Activated CD4-positive, alpha-beta T cell treated with anti-CD3 and anti-CD28 coated beads, Interleukin-2, amount 50 U/mL, for 1 hour (primary cell): ENCODE data around the gene COL24A1.
"Not testable (repeated sequence)": the region's sequence is repeated elsewhere in the genome, so short reads cannot be mapped to it uniquely, and the experiment has no call there.

Experiments
- DNase-seq: peaks from one replicate; pipeline ENCODE4 v3.0.0-alpha.2; 2020

The COL24A1 gene

GRCh38 chr1:85762804-85763203, 393.8 kb downstream of the COL24A1 start:
- no peak for DNase-seq

GRCh38 chr1:85756864-85757263, 399.7 kb downstream of the COL24A1 start:
- no peak for DNase-seq

GRCh38 chr1:85748120-85748519, 408.5 kb downstream of the COL24A1 start:
- DNase-seq = no peak

- DNase-seq = no peak
Measured at GRCh38 chr1:85746777-85747176, 409.8 kb downstream of the COL24A1 start.

GRCh38 chr1:85743814-85744213, 412.8 kb downstream of the COL24A1 start:
- no peak for DNase-seq

GRCh38 chr1:85734931-85735330, 421.6 kb downstream of the COL24A1 start:
- DNase-seq = no peak

DNA sequence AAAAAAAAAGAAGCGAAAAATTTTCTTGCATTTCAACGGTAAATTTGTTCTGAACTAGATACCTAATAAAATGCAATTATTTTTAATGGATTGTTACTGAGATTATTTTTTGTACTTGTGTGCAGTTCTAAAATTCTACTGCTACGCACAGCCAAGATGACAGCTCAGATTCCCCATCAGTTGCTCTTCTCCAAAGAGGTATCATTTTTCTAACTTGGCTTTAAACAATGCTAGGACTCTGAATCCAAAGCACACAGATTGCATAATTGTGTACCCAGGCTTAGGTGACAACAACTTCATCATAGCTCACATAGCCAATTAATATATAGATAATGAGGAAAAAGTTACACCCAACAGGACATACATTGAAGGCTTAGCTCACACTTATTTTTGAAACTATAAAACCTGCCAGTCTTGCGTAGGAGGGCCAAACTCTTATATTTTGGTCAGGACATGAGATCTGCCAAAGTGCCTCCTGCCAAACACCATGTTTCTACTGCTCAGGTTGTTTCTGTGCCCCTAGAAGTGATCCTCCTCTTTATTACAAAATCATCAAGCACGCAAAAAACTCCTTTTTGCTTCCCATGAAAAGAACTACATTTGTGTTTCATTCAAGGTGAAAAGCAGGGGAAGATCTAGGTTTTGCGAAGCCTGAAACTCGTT, 437.8 kb downstream of the COL24A1 start:
- no peak for DNase-seq

- DNase-seq = not testable (repeated sequence)
Measured at GRCh38 chr1:85714418-85715114, 442.0 kb downstream of the COL24A1 start.

- DNase-seq = no peak
Measured at GRCh38 chr1:85708829-85709227, 447.7 kb downstream of the COL24A1 start.

GRCh38 chr1:85707990-85708828, 448.4 kb downstream of the COL24A1 start, which contains the start of gene ZNHIT6:
TSS of gene ZNHIT6 (minus strand) at chr1:85708433. CDS start at chr1:85708284, 149 bp downstream.
- peak; percentile 82 for DNase-seq

GRCh38 chr1:85707267-85707989, 449.1 kb downstream of the COL24A1 start:
- DNase-seq = no peak

DNA sequence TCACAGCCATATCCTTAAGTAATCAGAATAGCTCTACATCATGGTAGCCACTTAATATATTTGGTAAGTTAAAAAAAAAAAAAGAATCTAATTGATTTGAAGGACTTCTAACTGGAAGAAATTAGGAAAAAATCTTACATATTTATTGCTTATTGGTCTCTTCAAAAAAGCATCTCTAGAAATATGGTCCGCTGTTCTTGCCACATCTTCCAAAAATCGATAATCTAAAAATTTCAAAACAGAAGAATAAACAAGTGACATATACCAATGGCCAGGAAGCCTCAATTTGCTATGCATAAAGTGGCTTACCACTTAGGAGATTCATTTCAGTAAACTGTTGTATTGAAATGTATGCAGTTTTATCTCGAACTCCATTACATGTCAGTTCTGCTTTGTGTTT, 450.6 kb downstream of the COL24A1 start:
- no peak for DNase-seq

DNA sequence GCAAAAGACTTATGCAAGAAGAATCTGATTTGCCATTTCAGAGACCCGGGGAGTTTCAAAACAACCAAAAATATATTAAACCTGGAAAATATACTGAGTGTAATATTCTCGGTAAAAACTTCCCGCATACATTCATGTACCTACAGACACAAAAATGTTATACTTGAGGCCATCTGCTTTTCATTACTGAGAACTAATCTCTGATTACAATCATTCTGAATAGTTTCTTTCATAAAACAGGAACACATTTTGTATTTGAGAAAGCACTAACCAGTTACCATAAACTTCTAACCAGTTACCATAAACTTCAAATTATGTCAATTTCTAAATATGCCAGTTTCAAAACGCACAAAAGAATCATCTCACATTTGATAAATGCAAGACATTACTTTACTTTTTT, 456.1 kb downstream of the COL24A1 start:
- no peak for DNase-seq

- DNase-seq = no peak
Measured at GRCh38 chr1:85697895-85698294, 458.7 kb downstream of the COL24A1 start.

GRCh38 chr1:85692730-85693314, 463.8 kb downstream of the COL24A1 start:
- no peak for DNase-seq

GRCh38 chr1:85689775-85690404, 466.7 kb downstream of the COL24A1 start:
- no peak for DNase-seq

GRCh38 chr1:85683292-85684025, 473.1 kb downstream of the COL24A1 start:
- DNase-seq = no peak

DNA sequence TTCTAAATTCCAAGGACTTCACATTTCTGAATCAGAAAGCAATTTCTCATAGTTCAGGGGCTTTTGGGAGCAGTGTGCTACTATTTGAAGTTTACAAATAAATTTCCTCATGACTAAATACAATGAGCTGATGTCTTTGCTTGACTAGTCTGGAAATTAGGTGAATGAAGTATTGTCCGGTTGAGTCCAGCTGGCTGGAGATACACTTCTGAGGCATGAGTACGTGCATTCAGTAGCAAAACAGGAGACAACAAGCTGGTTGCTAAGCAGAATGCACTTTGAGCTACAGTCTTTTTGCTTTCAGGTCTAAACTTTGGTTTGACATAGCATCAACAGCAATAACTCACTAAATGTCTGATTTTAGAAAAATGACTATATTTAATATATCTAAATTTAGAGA, 475.5 kb downstream of the COL24A1 start:
- DNase-seq = no peak
